HEK293T (cell line): ENCODE results near the gene PLEKHG2.
"Not testable (repeated sequence)": the region's sequence is repeated elsewhere in the genome, so short reads cannot be mapped to it uniquely, and the experiment has no call there.

ENCODE experiments used
- CTCF ChIA-PET: fragments of 350-600 bp; formaldehyde crosslinking; extraction: SDS; loops from one replicate; lab custom pipeline; 2021; ENCODE audit warnings: antibody characterized with exemption, inconsistent platforms; lab: Yijun Ruan, JAX
- POLR2A ChIA-PET: fragments of 350-600 bp; formaldehyde crosslinking; extraction: SDS; loops from one replicate; lab custom pipeline; 2020; ENCODE audit warnings: antibody characterized with exemption, inconsistent platforms; lab: Yijun Ruan, JAX
- DNase-seq: peaks from one replicate; pipeline ENCODE4 v3.0.0; 2012; ENCODE audit warnings: mixed read lengths; ENCODE audit errors: extremely low spot score
- ARNT ChIP-seq: fragments of 450-650 bp; IDR thresholded peaks from 2 replicates; pipeline ENCODE4 v1.6.1; 2017; ENCODE audit warnings: mild to moderate bottlenecking
- BHLHE40 ChIP-seq: fragments of 450-650 bp; IDR thresholded peaks from 2 replicates; pipeline ENCODE4 v1.6.1; 2016; ENCODE audit warnings: mild to moderate bottlenecking, moderate library complexity, borderline replicate concordance
- CTBP1 ChIP-seq: fragments of 450-650 bp; IDR thresholded peaks from 2 replicates; pipeline ENCODE4 v1.6.1; 2016; ENCODE audit warnings: borderline replicate concordance
- ELF4 ChIP-seq: fragments of 450-650 bp; IDR thresholded peaks from 2 replicates; pipeline ENCODE4 v1.6.1; 2017; ENCODE audit warnings: antibody characterized with exemption
- FOXA1 ChIP-seq: fragments of 450-650 bp; IDR thresholded peaks from 2 replicates; pipeline ENCODE4 v1.6.1; 2016; ENCODE audit warnings: mild to moderate bottlenecking
- FOXK2 ChIP-seq: fragments of 450-650 bp; IDR thresholded peaks from 2 replicates; pipeline ENCODE4 v1.6.1; 2016; ENCODE audit warnings: mild to moderate bottlenecking
- FOXM1 ChIP-seq: fragments of 450-650 bp; IDR thresholded peaks from 2 replicates; pipeline ENCODE4 v1.6.1; 2017; ENCODE audit warnings: mild to moderate bottlenecking, borderline replicate concordance
- HDGF ChIP-seq: fragments of 450-650 bp; IDR thresholded peaks from 2 replicates; pipeline ENCODE4 v1.6.1; 2017; ENCODE audit warnings: antibody characterized with exemption, borderline replicate concordance
- L3MBTL2 ChIP-seq: fragments of 450-650 bp; conservative IDR thresholded peaks from 2 replicates; pipeline ENCODE4 v1.6.1; 2016; ENCODE audit warnings: mild to moderate bottlenecking
- LEF1 ChIP-seq: fragments of 450-650 bp; IDR thresholded peaks from 2 replicates; pipeline ENCODE4 v1.6.1; 2017; ENCODE audit warnings: mild to moderate bottlenecking, borderline replicate concordance
- NFRKB ChIP-seq: fragments of 450-650 bp; IDR thresholded peaks from 2 replicates; pipeline ENCODE4 v1.6.1; 2016; ENCODE audit warnings: mild to moderate bottlenecking, moderate library complexity
- PKNOX1 ChIP-seq: fragments of 450-650 bp; IDR thresholded peaks from 2 replicates; pipeline ENCODE4 v1.6.1; 2016
- SP1 ChIP-seq: fragments of 450-650 bp; IDR thresholded peaks from 2 replicates; pipeline ENCODE4 v1.6.1; 2017
- SUZ12 ChIP-seq: fragments of 450-650 bp; IDR thresholded peaks from 2 replicates; pipeline ENCODE4 v1.6.1; 2016; ENCODE audit warnings: mild to moderate bottlenecking
- TARDBP ChIP-seq: fragments of 450-650 bp; IDR thresholded peaks from 2 replicates; pipeline ENCODE4 v1.6.1; 2016
- ZNF384 ChIP-seq: fragments of 450-650 bp; IDR thresholded peaks from 2 replicates; pipeline ENCODE4 v1.6.1; 2016

PLEKHG2 gene

GRCh38 chr19:39446365-39447084 is 34.1 kb downstream of the PLEKHG2 start:
- TF ChIP-seq TARDBP (no peak), SUZ12 (no peak), LEF1 (no peak), PKNOX1 (no peak), FOXA1 (no peak), L3MBTL2 (no peak), ELF4 (no peak), SP1 (no peak), NFRKB (no peak), FOXM1 (no peak), FOXK2 (no peak), ARNT (no peak), ZNF384 (no peak)
- no peak for DNase-seq
- CTCF ChIA-PET = no interaction called here
- POLR2A ChIA-PET = interaction anchor here (1.2 to 6.1 kb wide), 3 partner anchors 11 to 32 kb away, joined by 4 to 62 read pairs (median 6); partner anchors contain the start of gene RPS16

- DNase-seq = no peak
- TF ChIP-seq NFRKB (no peak), ZNF384 (no peak), SP1 (no peak), ELF4 (no peak), L3MBTL2 (no peak), SUZ12 (no peak), FOXK2 (no peak), FOXM1 (no peak), TARDBP (no peak), PKNOX1 (no peak), ARNT (no peak), FOXA1 (no peak), HDGF (no peak), LEF1 (no peak), CTBP1 (no peak), BHLHE40 (no peak)
- ChIA-PET POLR2A (interaction anchor here (6.1 kb wide), 1 partner anchor 13 kb away, joined by 62 read pairs; the partner anchor contains the start of gene RPS16), CTCF (no interaction called here)
Measured at GRCh38 chr19:39448271-39448670, 35.8 kb downstream of the PLEKHG2 start.

- ChIA-PET CTCF (no interaction called here), POLR2A (interaction anchor here (6.1 kb wide), 1 partner anchor 14 kb away, joined by 62 read pairs; the partner anchor contains the start of gene RPS16)
Measured at GRCh38 chr19:39449116-39449797, 36.8 kb downstream of the PLEKHG2 start.

GRCh38 chr19:39451257-39451656 is 38.8 kb downstream of the PLEKHG2 start:
- CTCF ChIA-PET, DNase-seq: not testable (repeated sequence)
- POLR2A ChIA-PET = interaction anchor here (2.0 kb wide), 1 partner anchor 16 kb away, joined by 9 read pairs; the partner anchor contains the start of gene RPS16

More at GRCh38 chr19:39449116-39449797, 36.8 kb downstream of the PLEKHG2 start:
- no peak for TF ChIP-seq TARDBP
- TF ChIP-seq NFRKB = no peak
- no peak for TF ChIP-seq PKNOX1
- TF ChIP-seq ZNF384 = no peak
- TF ChIP-seq ARNT = no peak
- no peak for TF ChIP-seq FOXM1
- no peak for TF ChIP-seq BHLHE40
- no peak for TF ChIP-seq FOXK2
- TF ChIP-seq SUZ12 = no peak
- no peak for TF ChIP-seq FOXA1
- TF ChIP-seq ELF4 = no peak
- TF ChIP-seq CTBP1 = no peak
- TF ChIP-seq LEF1 = no peak
- TF ChIP-seq HDGF = no peak
- no peak for TF ChIP-seq SP1
- no peak for TF ChIP-seq L3MBTL2
- DNase-seq = no peak

- ChIA-PET CTCF (no interaction called here), POLR2A (interaction anchor here (1.4 to 2.0 kb wide), 2 partner anchors 18 to 28 kb away, joined by 4 to 8 read pairs; partner anchors contain the start of genes RPS16 and SUPT5H)
- TF ChIP-seq PKNOX1 (no peak), SP1 (no peak), ZNF384 (no peak), CTBP1 (no peak)
- no peak for DNase-seq
Measured at GRCh38 chr19:39463403-39463802, 50.9 kb downstream of the PLEKHG2 start.
